ENCODE measurements around the gene SNAP29.
"Not testable (repeated sequence)": the region's sequence is repeated elsewhere in the genome, so short reads cannot be mapped to it uniquely, and the experiment has no call there.

SNAP29 gene

DNA sequence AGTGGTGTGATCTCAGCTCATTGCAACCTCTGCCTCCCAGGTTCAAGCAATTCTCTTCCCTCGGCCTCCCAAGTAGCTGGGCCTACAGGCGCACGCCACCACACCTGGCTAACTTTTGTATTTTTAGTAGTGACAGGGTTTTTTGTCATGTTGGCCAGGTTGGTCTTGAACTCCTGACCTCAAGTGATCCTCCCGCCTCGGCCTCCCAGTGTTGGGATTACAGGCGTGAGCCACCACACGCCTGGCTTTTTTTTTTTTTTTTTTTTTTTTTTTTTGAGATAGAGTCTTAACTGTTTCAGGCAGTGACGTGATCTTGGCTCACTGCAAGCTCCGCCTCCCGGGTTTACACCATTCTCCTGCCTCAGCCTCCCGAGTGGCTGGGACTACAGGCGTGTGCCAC, 71.6 kb downstream of the SNAP29 start:
- DNase-seq (ENCODE audit: low read depth in 2 of 2): not testable (repeated sequence)

DNA sequence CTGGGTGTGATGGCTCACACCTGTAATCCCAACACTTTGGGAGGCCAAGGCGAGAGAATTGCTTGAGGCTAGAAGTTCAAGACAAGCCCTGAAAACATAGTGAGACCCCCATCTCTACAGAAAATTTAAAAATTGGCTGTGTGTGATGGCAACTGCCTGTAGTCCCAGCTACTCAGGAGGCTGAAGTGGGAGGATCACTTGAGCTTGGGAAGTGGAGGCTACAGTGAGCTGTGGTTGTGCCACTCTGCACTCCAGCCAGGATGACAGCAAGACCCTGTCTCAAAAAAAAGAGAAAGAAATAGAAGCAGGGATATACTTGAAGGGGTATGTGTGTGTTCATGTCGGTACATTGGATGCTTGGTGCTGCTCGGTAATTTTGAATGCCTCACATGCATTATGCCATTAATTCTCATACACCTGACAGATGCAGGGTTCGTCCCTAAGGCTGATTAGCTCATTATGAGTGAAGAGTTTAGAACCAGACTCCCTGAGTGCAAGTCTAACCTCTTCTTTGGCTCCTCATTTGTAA, 72.4 kb downstream of the SNAP29 start:
- DNase-seq (ENCODE audit: low read depth in 2 of 2): no peak

DNA sequence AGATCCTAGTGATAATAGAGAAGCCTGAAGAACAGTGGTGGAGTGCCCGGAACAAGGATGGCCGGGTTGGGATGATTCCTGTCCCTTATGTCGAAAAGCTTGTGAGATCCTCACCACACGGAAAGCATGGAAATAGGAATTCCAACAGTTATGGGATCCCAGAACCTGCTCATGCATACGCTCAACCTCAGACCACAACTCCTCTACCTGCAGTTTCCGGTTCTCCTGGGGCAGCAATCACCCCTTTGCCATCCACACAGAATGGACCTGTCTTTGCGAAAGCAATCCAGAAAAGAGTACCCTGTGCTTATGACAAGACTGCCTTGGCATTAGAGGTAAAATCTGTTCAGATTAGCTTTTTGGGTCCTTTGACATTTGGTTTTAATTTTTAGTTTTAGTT, 75.1 kb downstream of the SNAP29 start:
- no peak for DNase-seq (ENCODE audit: low read depth in 2 of 2)

DNA sequence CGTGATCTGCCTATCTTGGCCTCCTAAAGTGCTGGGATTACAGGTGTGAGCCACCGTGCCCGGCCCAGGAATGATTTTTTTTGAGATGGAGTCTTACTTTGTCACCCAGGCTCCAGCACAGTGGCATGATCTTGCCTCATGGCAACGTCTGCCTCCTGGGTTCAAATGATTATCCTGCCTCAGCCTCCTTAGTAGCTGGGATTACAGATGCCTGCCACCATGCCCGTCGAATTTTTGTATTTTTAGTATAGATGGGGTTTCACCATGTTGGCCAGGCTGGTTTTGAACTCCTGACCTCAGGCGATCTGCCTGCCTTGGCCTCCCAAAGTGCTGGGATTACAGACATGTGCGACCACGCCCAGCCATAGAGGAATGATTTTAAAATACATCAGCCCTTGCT, 76.2 kb downstream of the SNAP29 start:
- DNase-seq (ENCODE audit: low read depth in 2 of 2): not testable (repeated sequence)

DNA sequence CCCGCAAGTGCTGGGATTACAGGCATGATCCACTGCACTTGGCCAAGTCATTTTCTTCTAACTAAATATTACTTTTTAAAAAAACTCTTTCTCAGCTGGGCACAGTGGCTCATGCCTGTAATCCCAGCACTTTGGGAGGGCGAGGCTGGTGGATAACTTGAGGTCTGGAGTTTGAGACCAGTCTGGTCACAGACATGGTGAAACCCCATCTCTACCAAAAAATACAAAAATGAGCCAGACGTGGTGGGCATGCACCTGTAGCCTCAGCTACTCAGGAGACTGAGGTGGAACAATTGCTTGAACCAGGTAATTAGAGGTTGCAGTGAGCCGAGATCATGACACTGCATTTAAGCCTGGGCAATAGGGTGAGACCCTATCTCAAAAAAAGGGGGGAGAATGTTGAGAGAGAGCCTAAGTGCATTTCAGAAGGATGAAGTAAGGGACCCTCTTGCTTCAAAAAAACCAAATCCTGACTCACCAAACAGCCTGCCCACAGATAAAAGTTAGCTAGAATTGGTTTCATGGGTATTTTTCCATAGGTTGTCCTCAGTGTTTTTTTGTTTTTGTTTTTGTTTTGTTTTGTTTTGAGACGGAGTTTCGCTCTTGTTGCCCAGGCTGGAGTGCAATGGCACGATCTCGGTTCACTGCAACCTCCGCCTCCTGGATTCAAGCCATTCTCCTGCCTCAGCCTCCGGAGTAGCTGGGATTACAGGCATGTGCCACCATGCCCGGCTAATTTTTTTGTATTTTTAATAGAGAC, 77.2 kb downstream of the SNAP29 start:
- not testable (repeated sequence) for DNase-seq (ENCODE audit: low read depth in 2 of 2)

DNA sequence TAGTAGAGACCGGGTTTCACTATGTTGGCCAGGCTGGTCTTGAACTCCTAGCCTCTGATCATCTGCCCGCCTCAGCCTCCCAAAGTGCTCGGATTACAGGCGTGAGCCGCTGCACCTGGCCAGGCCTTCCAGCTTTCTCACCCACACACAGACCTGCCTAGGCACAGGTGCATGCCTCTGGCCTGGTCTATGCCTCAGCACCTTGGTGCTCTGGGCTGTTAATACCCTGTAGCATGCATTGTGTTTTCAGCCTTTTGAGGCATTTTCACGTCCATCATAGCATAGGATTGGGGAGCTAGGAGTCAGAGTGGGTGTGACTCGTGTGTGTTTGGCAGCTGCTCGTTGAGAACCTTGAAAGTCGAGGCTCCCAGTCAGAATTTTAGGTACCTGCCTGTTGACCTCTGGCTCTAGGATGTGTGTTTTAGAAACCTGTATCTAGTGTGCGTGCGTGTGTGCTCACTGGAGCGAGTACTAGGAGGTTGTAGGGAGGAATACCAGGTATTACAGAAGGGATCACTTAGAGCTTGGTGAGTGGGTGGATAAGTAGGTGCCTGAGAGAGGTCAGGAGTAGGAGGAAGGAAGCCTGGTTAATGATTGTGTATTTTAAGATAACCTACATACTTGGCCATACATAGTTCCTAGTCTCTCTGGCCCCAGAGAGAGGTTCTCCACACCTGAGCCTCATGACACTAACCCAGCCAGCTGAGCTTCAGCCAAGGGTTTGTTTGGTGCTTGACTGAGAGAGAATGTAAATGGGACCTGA, 78.4 kb downstream of the SNAP29 start:
- DNase-seq (ENCODE audit: low read depth in 2 of 2): no peak

DNA sequence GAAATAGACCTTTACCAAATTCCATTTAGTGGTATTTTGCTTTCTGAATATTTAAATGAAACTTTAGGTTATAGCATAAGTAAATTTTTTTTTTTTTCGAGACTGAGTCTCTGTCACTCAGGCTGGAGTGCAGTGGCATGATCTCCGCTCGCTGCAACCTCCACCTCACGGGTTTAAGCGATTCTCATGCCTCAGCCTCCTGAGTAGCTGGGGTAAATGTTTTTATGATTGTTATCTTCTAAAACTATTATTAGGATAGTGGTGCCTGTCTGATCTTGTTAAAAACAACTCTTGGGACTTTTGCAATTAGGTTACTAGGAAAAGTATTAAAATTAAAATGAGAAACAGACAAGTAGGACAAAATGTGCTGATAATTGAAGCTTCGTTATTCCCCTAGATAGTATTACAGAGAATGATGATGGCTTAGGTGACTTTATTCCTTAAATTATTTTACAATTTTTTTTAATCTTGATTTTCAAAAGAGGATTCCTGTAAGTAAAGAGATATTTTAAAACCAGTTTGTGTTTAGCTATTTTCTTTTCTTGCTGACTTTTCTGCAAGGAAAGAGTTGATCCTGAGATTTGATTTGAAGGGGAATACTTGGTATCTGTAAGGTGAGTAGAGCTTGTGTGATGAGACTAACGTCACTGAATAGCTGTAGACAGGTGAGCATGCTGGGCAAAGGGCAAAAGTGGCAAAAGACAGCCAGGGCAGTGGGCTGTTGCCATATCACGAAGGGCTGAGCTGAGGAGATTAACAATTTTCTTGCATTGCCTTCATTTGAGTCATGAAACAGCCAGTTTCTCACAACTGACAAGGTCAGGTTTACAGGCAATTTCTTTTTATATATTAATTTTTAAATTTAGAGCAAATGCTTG, 79.2 kb downstream of the SNAP29 start:
- no peak for DNase-seq (ENCODE audit: low read depth in 2 of 2)

DNA sequence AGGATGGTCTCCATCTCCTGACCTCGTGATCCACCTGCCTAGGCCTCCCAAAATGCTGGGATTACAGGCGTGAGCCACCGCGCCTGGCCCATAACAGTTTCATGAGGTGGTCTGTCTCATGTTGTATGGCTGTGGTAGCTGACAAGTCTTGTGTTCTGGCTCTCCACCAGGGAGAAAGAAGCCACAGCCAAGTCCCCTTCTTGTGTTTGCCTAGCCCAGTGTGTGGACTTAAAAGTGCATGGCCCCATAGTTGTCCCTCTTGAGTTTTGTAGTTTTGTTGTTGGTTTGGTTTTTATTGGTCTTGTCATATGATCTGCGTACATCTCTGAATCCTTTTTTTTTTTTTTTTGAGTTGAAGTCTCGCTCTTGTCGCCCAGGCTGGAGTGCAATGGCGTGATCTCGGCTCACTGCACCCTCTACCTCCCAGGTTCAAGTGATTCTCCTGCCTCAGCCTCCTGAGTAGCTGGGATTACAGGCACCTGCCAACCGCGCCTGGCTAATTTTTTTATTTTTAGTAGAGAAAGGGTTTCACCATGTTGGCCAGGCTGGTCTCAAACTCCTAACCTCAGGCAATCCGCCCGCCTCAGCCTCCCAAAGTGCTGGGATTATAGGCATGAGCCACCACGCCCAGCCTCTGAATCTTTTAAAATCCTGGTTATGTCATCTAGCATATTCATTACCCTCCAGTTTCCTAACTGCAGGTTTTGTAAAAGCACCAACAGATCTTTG, 80.8 kb downstream of the SNAP29 start:
- not testable (repeated sequence) for DNase-seq (ENCODE audit: low read depth in 2 of 2)

DNA sequence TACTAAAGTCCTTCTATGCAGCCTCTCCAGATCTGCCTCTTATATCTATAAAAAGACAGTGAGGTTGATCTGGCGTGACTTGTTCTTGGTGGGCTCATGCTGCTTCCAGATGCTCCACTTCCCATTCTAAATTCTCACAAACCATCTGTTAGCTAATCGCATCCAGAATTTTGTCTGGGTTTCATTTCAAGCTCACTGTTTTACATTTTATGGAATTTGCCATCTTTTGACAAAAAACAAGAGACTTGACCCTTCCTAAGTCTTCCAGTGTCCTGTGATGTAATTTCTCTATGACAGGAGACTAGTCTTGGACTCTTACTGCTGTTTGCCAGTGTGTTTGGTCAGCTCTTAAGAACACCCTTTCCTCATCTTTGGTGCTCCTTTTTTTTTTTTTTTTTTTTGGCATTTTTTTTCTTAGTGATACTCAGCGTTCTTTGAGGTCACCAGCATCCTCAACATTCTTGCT, 81.4 kb downstream of the SNAP29 start:
- DNase-seq (ENCODE audit: low read depth in 2 of 2): no peak
